ENCODE data around the gene MRPL1.

MRPL1 gene

GRCh38 chr4:77833126-77833724, 29.4 kb upstream of the MRPL1 start:
- Histone ChIP-seq H3K4ac (ENCODE audit: low read depth, low read length) (no peak overlapping the region), H3K27me3 (ENCODE audit: insufficient read depth, low read length) (no peaks in the 10 kb centered on the region), H3K9ac (ENCODE audit: low read length) (no peak overlapping the region), H3K4me2 (ENCODE audit: low read length) (no peak overlapping the region), H3K14ac (ENCODE audit: low read length) (no peak overlapping the region), H4K12ac (ENCODE audit: low read depth, low read length) (no peak overlapping the region), H3K4me1 (ENCODE audit: control insufficient read depth in 1 of 2, insufficient read depth in 2 of 2, low read length in 2 of 2) (no peaks in the 10 kb centered on the region), H2AK5ac (ENCODE audit: low read length) (no peak overlapping the region), H4K8ac (ENCODE audit: low read depth, low read length) (no peak overlapping the region), H4K91ac (ENCODE audit: low read depth, low read length) (no peak overlapping the region), H2BK5ac (ENCODE audit: low read depth, low read length, poor library complexity) (no peak overlapping the region), H3K27ac (ENCODE audit: low read depth, low read length) (no peak overlapping the region), H3K4me3 (ENCODE audit: low read depth, low read length) (no peak overlapping the region), H3K79me1 (ENCODE audit: low read length) (no peaks in the 10 kb centered on the region), H3K9me3 (ENCODE audit: insufficient read depth, low read depth, low read length) (no peaks in the 10 kb centered on the region), H3K79me2 (ENCODE audit: control insufficient read depth, insufficient read depth, low read length, poor library complexity) (no peaks in the 10 kb centered on the region), H2BK12ac (ENCODE audit: low read length) (no peak overlapping the region), H2AFZ (ENCODE audit: insufficient read depth, low read length, poor library complexity) (no peak overlapping the region), H3K36me3 (ENCODE audit: control insufficient read depth in 1 of 2, insufficient read depth in 2 of 2, low read length in 2 of 2) (no peaks in the 10 kb centered on the region), H3K23ac (ENCODE audit: low read length) (no peak overlapping the region), H3K18ac (ENCODE audit: low read length) (no peak overlapping the region), H2BK120ac (ENCODE audit: insufficient read depth, low read length, poor library complexity) (no peak overlapping the region)
- no peak for DNase-seq
- WGBS (ENCODE audit: extremely low coverage, insufficient coverage, insufficient read length) = no CpG with 5 or more reads among the region's 2 CpGs

GRCh38 chr4:77834403-77834802, 28.2 kb upstream of the MRPL1 start:
- no peak overlapping the region for H3K18ac ChIP-seq (ENCODE audit: low read length)
- no peak overlapping the region for H3K14ac ChIP-seq (ENCODE audit: low read length)
- no peak overlapping the region for H3K4ac ChIP-seq (ENCODE audit: low read depth, low read length)
- no peak overlapping the region for H4K91ac ChIP-seq (ENCODE audit: low read depth, low read length)
- no peak overlapping the region for H3K9ac ChIP-seq (ENCODE audit: low read length)
- no peak overlapping the region for H3K23ac ChIP-seq (ENCODE audit: low read length)
- no peak overlapping the region for H2BK120ac ChIP-seq (ENCODE audit: insufficient read depth, low read length, poor library complexity)
- WGBS (ENCODE audit: extremely low coverage, insufficient coverage, insufficient read length) = no CpG with 5 or more reads among the region's 4 CpGs
- H3K79me1 ChIP-seq (ENCODE audit: low read length) = no peaks in the 10 kb centered on the region
- H2BK12ac ChIP-seq (ENCODE audit: low read length) = no peak overlapping the region
- DNase-seq = no peak
- H3K27ac ChIP-seq (ENCODE audit: low read depth, low read length) = no peak overlapping the region
- no peak overlapping the region for H4K8ac ChIP-seq (ENCODE audit: low read depth, low read length)
- no peak overlapping the region for H3K4me3 ChIP-seq (ENCODE audit: low read depth, low read length)
- H2BK5ac ChIP-seq (ENCODE audit: low read depth, low read length, poor library complexity) = no peak overlapping the region
- no peak overlapping the region for H2AFZ ChIP-seq (ENCODE audit: insufficient read depth, low read length, poor library complexity)
- H2AK5ac ChIP-seq (ENCODE audit: low read length) = no peak overlapping the region
- no peak overlapping the region for H4K12ac ChIP-seq (ENCODE audit: low read depth, low read length)
- no peaks in the 10 kb centered on the region for H3K36me3 ChIP-seq (ENCODE audit: control insufficient read depth in 1 of 2, insufficient read depth in 2 of 2, low read length in 2 of 2)
- no peaks in the 10 kb centered on the region for H3K79me2 ChIP-seq (ENCODE audit: control insufficient read depth, insufficient read depth, low read length, poor library complexity)
- no peak overlapping the region for H3K4me2 ChIP-seq (ENCODE audit: low read length)
- no peaks in the 10 kb centered on the region for H3K27me3 ChIP-seq (ENCODE audit: insufficient read depth, low read length)
- no peaks in the 10 kb centered on the region for H3K9me3 ChIP-seq (ENCODE audit: insufficient read depth, low read depth, low read length)
- H3K4me1 ChIP-seq (ENCODE audit: control insufficient read depth in 1 of 2, insufficient read depth in 2 of 2, low read length in 2 of 2) = no peaks in the 10 kb centered on the region

- no peak overlapping the region for H2AK5ac ChIP-seq (ENCODE audit: low read length)
- no peak overlapping the region for H2BK5ac ChIP-seq (ENCODE audit: low read depth, low read length, poor library complexity)
- no peak overlapping the region for H3K9ac ChIP-seq (ENCODE audit: low read length)
- H2BK120ac ChIP-seq (ENCODE audit: insufficient read depth, low read length, poor library complexity) = no peak overlapping the region
- no peaks in the 10 kb centered on the region for H3K79me1 ChIP-seq (ENCODE audit: low read length)
- no peak overlapping the region for H3K18ac ChIP-seq (ENCODE audit: low read length)
- no peaks in the 10 kb centered on the region for H3K27me3 ChIP-seq (ENCODE audit: insufficient read depth, low read length)
- H3K4me2 ChIP-seq (ENCODE audit: low read length) = no peak overlapping the region
- no peaks in the 10 kb centered on the region for H3K9me3 ChIP-seq (ENCODE audit: insufficient read depth, low read depth, low read length)
- no peak overlapping the region for H2AFZ ChIP-seq (ENCODE audit: insufficient read depth, low read length, poor library complexity)
- H4K12ac ChIP-seq (ENCODE audit: low read depth, low read length) = no peak overlapping the region
- H3K23ac ChIP-seq (ENCODE audit: low read length) = no peak overlapping the region
- no peaks in the 10 kb centered on the region for H3K4me1 ChIP-seq (ENCODE audit: control insufficient read depth in 1 of 2, insufficient read depth in 2 of 2, low read length in 2 of 2)
- WGBS (ENCODE audit: extremely low coverage, insufficient coverage, insufficient read length) = no CpG with 5 or more reads among the region's 1 CpG
- no peak overlapping the region for H3K4me3 ChIP-seq (ENCODE audit: low read depth, low read length)
- H4K91ac ChIP-seq (ENCODE audit: low read depth, low read length) = no peak overlapping the region
- no peak for DNase-seq
- H4K8ac ChIP-seq (ENCODE audit: low read depth, low read length) = no peak overlapping the region
- no peak overlapping the region for H3K27ac ChIP-seq (ENCODE audit: low read depth, low read length)
- H3K4ac ChIP-seq (ENCODE audit: low read depth, low read length) = no peak overlapping the region
- H3K79me2 ChIP-seq (ENCODE audit: control insufficient read depth, insufficient read depth, low read length, poor library complexity) = no peaks in the 10 kb centered on the region
- no peak overlapping the region for H3K14ac ChIP-seq (ENCODE audit: low read length)
- no peaks in the 10 kb centered on the region for H3K36me3 ChIP-seq (ENCODE audit: control insufficient read depth in 1 of 2, insufficient read depth in 2 of 2, low read length in 2 of 2)
- H2BK12ac ChIP-seq (ENCODE audit: low read length) = no peak overlapping the region
These were observed 19.0 kb upstream of the MRPL1 start for GRCh38 chr4:77843628-77844027.

GRCh38 chr4:77844363-77844762, 18.3 kb upstream of the MRPL1 start:
- H3K4me3 ChIP-seq (ENCODE audit: low read depth, low read length) = no peak overlapping the region
- H3K79me1 ChIP-seq (ENCODE audit: low read length) = no peaks in the 10 kb centered on the region
- H4K8ac ChIP-seq (ENCODE audit: low read depth, low read length) = no peak overlapping the region

More at GRCh38 chr4:77844363-77844762, 18.3 kb upstream of the MRPL1 start:
- Histone ChIP-seq H3K27ac (ENCODE audit: low read depth, low read length) (no peak overlapping the region), H3K27me3 (ENCODE audit: insufficient read depth, low read length) (no peaks in the 10 kb centered on the region), H2BK12ac (ENCODE audit: low read length) (no peak overlapping the region), H4K91ac (ENCODE audit: low read depth, low read length) (no peak overlapping the region), H3K79me2 (ENCODE audit: control insufficient read depth, insufficient read depth, low read length, poor library complexity) (no peaks in the 10 kb centered on the region), H2BK5ac (ENCODE audit: low read depth, low read length, poor library complexity) (no peak overlapping the region), H3K18ac (ENCODE audit: low read length) (no peak overlapping the region), H3K9ac (ENCODE audit: low read length) (no peak overlapping the region), H3K9me3 (ENCODE audit: insufficient read depth, low read depth, low read length) (no peaks in the 10 kb centered on the region), H3K14ac (ENCODE audit: low read length) (no peak overlapping the region), H2BK120ac (ENCODE audit: insufficient read depth, low read length, poor library complexity) (no peak overlapping the region), H3K36me3 (ENCODE audit: control insufficient read depth in 1 of 2, insufficient read depth in 2 of 2, low read length in 2 of 2) (no peaks in the 10 kb centered on the region), H3K4me1 (ENCODE audit: control insufficient read depth in 1 of 2, insufficient read depth in 2 of 2, low read length in 2 of 2) (no peaks in the 10 kb centered on the region), H4K12ac (ENCODE audit: low read depth, low read length) (no peak overlapping the region), H2AK5ac (ENCODE audit: low read length) (no peak overlapping the region), H2AFZ (ENCODE audit: insufficient read depth, low read length, poor library complexity) (no peak overlapping the region), H3K4ac (ENCODE audit: low read depth, low read length) (no peak overlapping the region), H3K23ac (ENCODE audit: low read length) (no peak overlapping the region), H3K4me2 (ENCODE audit: low read length) (no peak overlapping the region)
- no peak for DNase-seq
- no CpG with 5 or more reads among the region's 1 CpG for WGBS (ENCODE audit: extremely low coverage, insufficient coverage, insufficient read length)
